Kidney (tissue), 14 donors: ENCODE results near the gene CHRNE. TPM values are rescaled to one million over a fixed set of nuclear protein-coding genes. Genes with fewer than 3 reads are reported as not detected.
"Not testable (repeated sequence)": the region's sequence is repeated elsewhere in the genome, so short reads cannot be mapped to it uniquely, and the experiment has no call there.

Experiments used
- DNase-seq, 5 donors: peaks; one replicate each; pipeline ENCODE4 v3.0.0-alpha.2; 2013 to 2020
- FAIRE-seq: peaks from 2 replicates; lab custom pipeline; 2012; peaks lifted over from hg19 to GRCh38; lab: Jason Lieb, UNC
- H3K27ac ChIP-seq, 2 donors: one replicate each; pipeline ENCODE4 v1.7.0; 2013; ENCODE audit warnings: low read depth in 2 of 2, low read length in 2 of 2, inconsistent platforms in 1 of 2
- H3K27me3 ChIP-seq: one replicate; pipeline ENCODE4 v1.7.1; 2013; ENCODE audit warnings: low read length, inconsistent platforms; ENCODE audit not compliant: control insufficient read depth, insufficient read depth
- H3K36me3 ChIP-seq, 3 donors: one replicate each; pipeline versions ENCODE4 v1.7.0 to v1.7.1; 2013; ENCODE audit warnings: low read length in 3 of 3, control low read depth in 1 of 3, inconsistent platforms in 1 of 3; ENCODE audit not compliant: insufficient read depth in 3 of 3, control insufficient read depth in 2 of 3
- H3K4me1 ChIP-seq, 3 donors: one replicate each; pipeline versions ENCODE4 v1.7.0 to v1.7.1; 2013; ENCODE audit warnings: low read length in 3 of 3, inconsistent platforms in 1 of 3, low read depth in 1 of 3; ENCODE audit not compliant: control insufficient read depth in 2 of 3, insufficient read depth in 2 of 3
- H3K4me3 ChIP-seq, 3 donors: one replicate each; pipeline versions ENCODE4 v1.7.0 to v1.8.1; 2013; ENCODE audit warnings: low read length in 3 of 3, control low read depth in 1 of 3, inconsistent platforms in 1 of 3
- H3K9ac ChIP-seq, 3 donors: one replicate each; pipeline versions ENCODE4 v1.7.0 to v1.7.1; 2013; ENCODE audit warnings: low read length in 3 of 3, control low read depth in 1 of 3, inconsistent platforms in 1 of 3
- H3K9me3 ChIP-seq, 3 donors: one replicate each; pipeline versions ENCODE4 v1.7.0 to v1.7.1; 2013; ENCODE audit warnings: low read length in 3 of 3, control low read depth in 1 of 3, inconsistent platforms in 1 of 3; ENCODE audit not compliant: control insufficient read depth in 2 of 3, insufficient read depth in 1 of 3
- CTCF ChIP-seq: IDR thresholded peaks from 3 replicates; pipeline ENCODE4 v1.5.1; 2012; ENCODE audit warnings: mild to moderate bottlenecking, moderate library complexity, borderline replicate concordance; ENCODE audit not compliant: insufficient read depth; ENCODE audit errors: extremely low read depth
- intact Hi-C: fragments of 100-400 bp; cut with DNase I; formaldehyde crosslinking; loops from one replicate; pipeline ENCODE4 v1.11.1; 2022
- polyA plus RNA-seq: library from polyadenylated mRNA; stranded (reverse); fragments of 350-450 nt; fragmentation: Illumina TruSeq; extraction: RNeasy Lipid Tissue Mini Kit (QIAGEN cat#74804); gene quantifications from one replicate; pipeline ENCODE4 v1.2.3, GENCODE V29; 2014; ENCODE audit warnings: low read depth, low replicate concordance; ENCODE audit not compliant: insufficient read depth
- total RNA-seq: library from RNA; stranded (reverse); fragmentation: NEBNext Ultra II Directional; extraction: Animal tissue kit (Norgen Biotek cat#: 25700); gene quantifications from one replicate; pipeline ENCODE4 v1.2.1, GENCODE V29; 2021
- donor health status: control.
- donor health status: control.
- donor health status: control.
- donor health status: control.
- donor health status: control.
- donor health status: DM: yes; HTN: yes; CAD: no.
- donor health status: Normal renal cell carcinoma (clear cell type).

CHRNE gene
- total and polyA plus RNA-seq, 2 donors from 2014 or later = 0.82 to 1.3 TPM

GRCh38 chr17:4877089-4877488, 25.8 kb downstream of the CHRNE start:
- Histone ChIP-seq H3K4me3 (no peak overlapping the region), H3K27me3 (no peaks in the 10 kb centered on the region), H3K4me1 (peaks cover 0 to 4% (median 0%) of the 10 kb centered on the region in 3 donors), H3K9me3 (no peaks in the 10 kb centered on the region), H3K36me3 (peaks cover 0 to 4% (median 0%) of the 10 kb centered on the region in 3 donors), H3K27ac (no peak overlapping the region), H3K9ac (no peak overlapping the region)
- no peak for TF ChIP-seq CTCF
- no peak for FAIRE-seq
- DNase-seq = no peak
- intact Hi-C loops = no loop called here

- FAIRE-seq (no peak), DNase-seq (no peak)
- Histone ChIP-seq H3K9me3 (no peaks in the 10 kb centered on the region), H3K27me3 (no peaks in the 10 kb centered on the region), H3K4me1 (no peaks in the 10 kb centered on the region), H3K36me3 (peaks cover 0 to 4% (median 0%) of the 10 kb centered on the region in 3 donors), H3K4me3 (no peak overlapping the region), H3K27ac (no peak overlapping the region), H3K9ac (no peak overlapping the region)
- no peak for TF ChIP-seq CTCF
- intact Hi-C loops = no loop called here
Measured at GRCh38 chr17:4872786-4873185, 30.1 kb downstream of the CHRNE start.

GRCh38 chr17:4870855-4871254, 32.0 kb downstream of the CHRNE start:
- Histone ChIP-seq H3K36me3 (peaks cover 0 to 4% (median 0%) of the 10 kb centered on the region in 3 donors), H3K27me3 (no peaks in the 10 kb centered on the region), H3K27ac (no peak overlapping the region), H3K9me3 (no peaks in the 10 kb centered on the region), H3K4me3 (no peak overlapping the region), H3K9ac (no peak overlapping the region), H3K4me1 (no peaks in the 10 kb centered on the region)
- intact Hi-C loops = no loop called here
- no peak for TF ChIP-seq CTCF
- DNase-seq (no peak), FAIRE-seq (no peak)

- peak; percentile 47 for FAIRE-seq
- H3K36me3 ChIP-seq, H3K9ac ChIP-seq, intact Hi-C loops, DNase-seq, H3K9me3 ChIP-seq, H3K4me3 ChIP-seq, H3K4me1 ChIP-seq, H3K27ac ChIP-seq, H3K27me3 ChIP-seq: not testable (repeated sequence)
Measured at GRCh38 chr17:4869058-4869998, 33.6 kb downstream of the CHRNE start.

- H3K4me3 ChIP-seq, H3K27me3 ChIP-seq, H3K9me3 ChIP-seq, H3K36me3 ChIP-seq, H3K27ac ChIP-seq, DNase-seq, intact Hi-C loops, FAIRE-seq, H3K9ac ChIP-seq, H3K4me1 ChIP-seq: not testable (repeated sequence)
Measured at GRCh38 chr17:4867535-4867934, 35.4 kb downstream of the CHRNE start.
